Measurements from ENCODE around the gene MAPK4.

The MAPK4 gene

DNA sequence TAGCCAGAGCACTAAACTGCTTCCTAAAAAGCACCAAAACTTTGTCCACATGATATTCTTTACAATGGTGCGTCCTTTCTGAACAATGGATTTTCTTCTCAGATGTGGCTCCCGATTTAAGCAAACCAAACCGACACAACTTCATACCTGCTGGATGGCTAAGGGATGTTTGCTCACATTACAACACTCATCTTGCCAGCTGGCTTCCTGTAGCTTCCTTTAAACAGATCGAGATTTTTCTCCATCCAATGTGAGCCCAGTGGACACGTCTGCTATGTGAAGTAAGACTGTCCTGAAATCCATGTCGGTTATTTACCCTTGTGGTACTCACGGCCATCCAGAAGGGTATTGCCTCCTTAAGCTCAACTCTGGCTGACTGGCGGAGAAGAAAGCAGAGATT lies 126.5 kb downstream of the MAPK4 start:
- no peak overlapping the region for H3K4me3 ChIP-seq (ENCODE audit: low read length, poor library complexity, severe bottlenecking)
- no peak for TF ChIP-seq EZH2phosphoT487 (IDR thresholded peaks at IDR 0.05; ENCODE audit: borderline replicate concordance)
- TF ChIP-seq, protein P1, sequence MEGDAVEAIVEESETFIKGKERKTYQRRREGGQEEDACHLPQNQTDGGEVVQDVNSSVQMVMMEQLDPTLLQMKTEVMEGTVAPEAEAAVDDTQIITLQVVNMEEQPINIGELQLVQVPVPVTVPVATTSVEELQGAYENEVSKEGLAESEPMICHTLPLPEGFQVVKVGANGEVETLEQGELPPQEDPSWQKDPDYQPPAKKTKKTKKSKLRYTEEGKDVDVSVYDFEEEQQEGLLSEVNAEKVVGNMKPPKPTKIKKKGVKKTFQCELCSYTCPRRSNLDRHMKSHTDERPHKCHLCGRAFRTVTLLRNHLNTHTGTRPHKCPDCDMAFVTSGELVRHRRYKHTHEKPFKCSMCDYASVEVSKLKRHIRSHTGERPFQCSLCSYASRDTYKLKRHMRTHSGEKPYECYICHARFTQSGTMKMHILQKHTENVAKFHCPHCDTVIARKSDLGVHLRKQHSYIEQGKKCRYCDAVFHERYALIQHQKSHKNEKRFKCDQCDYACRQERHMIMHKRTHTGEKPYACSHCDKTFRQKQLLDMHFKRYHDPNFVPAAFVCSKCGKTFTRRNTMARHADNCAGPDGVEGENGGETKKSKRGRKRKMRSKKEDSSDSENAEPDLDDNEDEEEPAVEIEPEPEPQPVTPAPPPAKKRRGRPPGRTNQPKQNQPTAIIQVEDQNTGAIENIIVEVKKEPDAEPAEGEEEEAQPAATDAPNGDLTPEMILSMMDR (conservative IDR thresholded peaks at IDR 0.05; ENCODE audit: low read length), result no peak
- no peaks in the 10 kb centered on the region for H4K20me1 ChIP-seq (ENCODE audit: insufficient read depth, low read length, poor library complexity, severe bottlenecking)
- peaks cover 5% of the 10 kb centered on the region; the same call in 1 of the 2 replicates for H3K9me3 ChIP-seq (ENCODE audit: insufficient read depth, low read depth, low read length)
- H3K79me2 ChIP-seq (ENCODE audit: insufficient read depth, low read length), result no peaks in the 10 kb centered on the region
- H3K4me2 ChIP-seq (ENCODE audit: low read depth, low read length, poor library complexity, severe bottlenecking), result no peak overlapping the region
- H3K27me3 ChIP-seq (ENCODE audit: insufficient read depth, low read length, poor library complexity, severe bottlenecking), result no peaks in the 10 kb centered on the region
- no peaks in the 10 kb centered on the region for H3K4me1 ChIP-seq (ENCODE audit: insufficient read depth, low read length, poor library complexity, severe bottlenecking)
- no peak overlapping the region for H3K9ac ChIP-seq (ENCODE audit: low read depth, low read length, poor library complexity, severe bottlenecking)
- no peaks in the 10 kb centered on the region for H3K9me2 ChIP-seq (replicated peaks; ENCODE audit: low read depth, low read length)
- no peaks in the 10 kb centered on the region for H3F3A ChIP-seq (ENCODE audit: low read depth)
- H2AFZ ChIP-seq (ENCODE audit: low read length), result no peak overlapping the region
- H3K36me3 ChIP-seq (ENCODE audit: insufficient read depth, low read length), result no peaks in the 10 kb centered on the region

DNA sequence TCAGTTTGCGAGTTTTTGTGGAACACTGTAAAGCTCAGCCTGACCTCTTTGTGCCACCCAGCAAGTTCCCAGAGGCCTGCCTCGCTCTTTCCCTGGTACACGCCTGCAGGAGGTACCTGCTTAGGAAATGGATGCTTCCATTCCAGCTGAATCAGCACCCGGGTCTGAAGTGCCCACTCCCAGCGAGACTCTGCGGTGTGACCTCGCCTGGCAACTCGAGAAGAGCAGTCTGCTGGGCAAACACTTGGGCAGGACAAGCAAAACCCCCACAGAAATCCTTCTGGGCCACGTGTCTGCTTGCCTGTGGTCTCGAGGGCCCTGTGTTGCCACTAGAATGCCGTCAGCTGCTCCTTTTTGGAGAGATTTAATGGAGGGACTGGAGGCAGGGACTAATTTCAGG lies 127.6 kb downstream of the MAPK4 start:
- Histone ChIP-seq H3K36me3 (ENCODE audit: insufficient read depth, low read length) (no peaks in the 10 kb centered on the region), H3K4me1 (ENCODE audit: insufficient read depth, low read length, poor library complexity, severe bottlenecking) (no peaks in the 10 kb centered on the region), H4K20me1 (ENCODE audit: insufficient read depth, low read length, poor library complexity, severe bottlenecking) (no peaks in the 10 kb centered on the region), H3K9ac (ENCODE audit: low read depth, low read length, poor library complexity, severe bottlenecking) (no peak overlapping the region), H2AFZ (ENCODE audit: low read length) (no peak overlapping the region), H3F3A (ENCODE audit: low read depth) (no peaks in the 10 kb centered on the region), H3K9me3 (ENCODE audit: insufficient read depth, low read depth, low read length) (peaks cover 5% of the 10 kb centered on the region; the same call in 1 of the 2 replicates), H3K79me2 (ENCODE audit: insufficient read depth, low read length) (no peaks in the 10 kb centered on the region), H3K27me3 (ENCODE audit: insufficient read depth, low read length, poor library complexity, severe bottlenecking) (no peaks in the 10 kb centered on the region), H3K9me2 (replicated peaks; ENCODE audit: low read depth, low read length) (no peaks in the 10 kb centered on the region), H3K4me2 (ENCODE audit: low read depth, low read length, poor library complexity, severe bottlenecking) (no peak overlapping the region), H3K4me3 (ENCODE audit: low read length, poor library complexity, severe bottlenecking) (no peak overlapping the region)
- TF ChIP-seq, protein P1 (conservative IDR thresholded peaks at IDR 0.05; ENCODE audit: low read length), result no peak
- no peak for TF ChIP-seq EZH2phosphoT487 (IDR thresholded peaks at IDR 0.05; ENCODE audit: borderline replicate concordance)

DNA sequence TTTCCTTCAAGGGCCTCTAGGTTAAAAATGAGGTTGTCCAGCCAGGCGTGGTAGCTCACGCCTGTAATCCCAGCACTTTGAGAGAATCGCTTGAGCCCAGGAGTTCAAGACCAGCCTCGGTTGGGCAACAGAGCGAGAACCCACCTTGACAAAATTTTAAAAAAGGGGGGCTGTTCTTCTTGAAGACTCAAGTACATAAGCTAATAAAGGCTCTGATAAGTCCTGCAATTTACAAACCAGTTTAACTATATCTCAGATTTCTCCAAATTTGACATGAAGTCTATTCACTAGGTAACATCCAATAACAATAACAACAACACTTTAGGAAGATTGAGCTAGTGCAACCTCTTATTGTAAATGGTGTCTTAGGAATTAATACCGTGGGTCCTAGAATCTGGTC lies 129.7 kb downstream of the MAPK4 start:
- Histone ChIP-seq H3K9ac (ENCODE audit: low read depth, low read length, poor library complexity, severe bottlenecking) (no peak overlapping the region), H3K4me3 (ENCODE audit: low read length, poor library complexity, severe bottlenecking) (no peak overlapping the region), H3K79me2 (ENCODE audit: insufficient read depth, low read length) (no peaks in the 10 kb centered on the region), H3K4me1 (ENCODE audit: insufficient read depth, low read length, poor library complexity, severe bottlenecking) (no peaks in the 10 kb centered on the region), H3K36me3 (ENCODE audit: insufficient read depth, low read length) (no peaks in the 10 kb centered on the region), H3K9me2 (replicated peaks; ENCODE audit: low read depth, low read length) (no peaks in the 10 kb centered on the region), H4K20me1 (ENCODE audit: insufficient read depth, low read length, poor library complexity, severe bottlenecking) (no peaks in the 10 kb centered on the region), H3K27me3 (ENCODE audit: insufficient read depth, low read length, poor library complexity, severe bottlenecking) (no peaks in the 10 kb centered on the region), H2AFZ (ENCODE audit: low read length) (no peak overlapping the region), H3F3A (ENCODE audit: low read depth) (no peaks in the 10 kb centered on the region), H3K9me3 (ENCODE audit: insufficient read depth, low read depth, low read length) (peaks cover 5% of the 10 kb centered on the region; the same call in 1 of the 2 replicates), H3K4me2 (ENCODE audit: low read depth, low read length, poor library complexity, severe bottlenecking) (no peak overlapping the region)
- TF ChIP-seq EZH2phosphoT487 (IDR thresholded peaks at IDR 0.05; ENCODE audit: borderline replicate concordance), result no peak
- TF ChIP-seq, protein P1 (conservative IDR thresholded peaks at IDR 0.05; ENCODE audit: low read length), result no peak
